NCI-H524 (cell line): Measurements from ENCODE around the gene RBM22.

Experiments
- DNase-seq, 2 experiments: peaks; one replicate each; lab custom pipeline; 2025; lab: John Stamatoyannopoulos, UW

RBM22 gene

DNA sequence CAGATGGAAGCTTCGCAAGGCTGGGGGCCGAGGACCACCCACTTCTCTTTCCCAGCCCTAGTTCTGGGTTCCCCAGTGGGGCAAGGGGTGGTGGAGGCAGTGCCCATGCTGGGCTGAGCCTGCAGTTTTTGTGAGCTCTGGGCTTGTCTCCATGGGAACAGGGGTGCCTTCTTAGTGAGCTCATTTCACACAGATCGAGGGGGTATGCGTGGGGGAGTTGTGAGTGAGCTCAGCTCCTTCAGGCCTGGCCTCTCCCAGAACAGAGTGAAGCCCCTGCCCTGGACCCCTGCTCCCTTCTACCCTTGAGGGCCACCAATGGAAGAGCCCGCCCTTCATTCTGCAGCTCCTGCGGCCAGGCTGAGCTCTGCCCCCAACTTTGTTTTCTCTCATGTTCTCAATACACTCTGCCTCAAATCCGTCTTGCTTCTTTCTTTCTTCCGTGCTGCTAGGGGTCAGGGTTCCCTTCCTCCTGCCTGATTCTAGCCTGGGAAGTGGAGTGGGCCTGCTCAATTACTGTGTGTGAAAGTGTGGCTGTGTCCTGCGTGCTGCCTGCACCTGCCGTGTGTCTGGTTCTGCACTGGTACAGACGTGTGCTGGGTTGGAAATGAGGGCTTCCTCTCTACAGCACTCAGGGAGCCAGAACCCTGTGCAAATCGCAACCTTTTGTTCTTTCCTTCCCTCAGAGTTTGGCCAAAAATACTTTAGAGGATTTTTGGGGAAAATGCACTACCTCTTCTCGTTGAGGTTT lies 48.8 kb downstream of the RBM22 start:
- no peak for DNase-seq

DNA sequence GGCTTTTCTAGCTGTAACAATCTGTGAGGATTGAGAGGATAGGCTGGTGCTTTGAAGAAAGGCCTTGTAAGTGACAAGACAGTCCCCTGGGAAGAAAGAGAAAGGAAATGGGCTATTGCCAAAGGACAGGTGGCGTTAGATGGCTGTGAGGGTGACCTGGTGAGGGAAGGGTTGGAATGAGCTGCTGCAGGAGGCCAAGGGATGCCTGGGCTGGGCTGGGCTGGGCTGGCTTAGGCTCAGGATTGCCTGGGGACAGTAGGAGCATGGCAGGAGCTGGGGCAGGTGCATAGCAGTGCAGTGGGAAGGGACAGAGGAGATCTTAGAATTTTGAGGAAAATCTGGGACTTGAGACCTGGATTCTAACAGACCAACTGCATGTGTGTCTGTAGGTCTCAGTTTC lies 49.5 kb downstream of the RBM22 start:
- DNase-seq = no peak

DNA sequence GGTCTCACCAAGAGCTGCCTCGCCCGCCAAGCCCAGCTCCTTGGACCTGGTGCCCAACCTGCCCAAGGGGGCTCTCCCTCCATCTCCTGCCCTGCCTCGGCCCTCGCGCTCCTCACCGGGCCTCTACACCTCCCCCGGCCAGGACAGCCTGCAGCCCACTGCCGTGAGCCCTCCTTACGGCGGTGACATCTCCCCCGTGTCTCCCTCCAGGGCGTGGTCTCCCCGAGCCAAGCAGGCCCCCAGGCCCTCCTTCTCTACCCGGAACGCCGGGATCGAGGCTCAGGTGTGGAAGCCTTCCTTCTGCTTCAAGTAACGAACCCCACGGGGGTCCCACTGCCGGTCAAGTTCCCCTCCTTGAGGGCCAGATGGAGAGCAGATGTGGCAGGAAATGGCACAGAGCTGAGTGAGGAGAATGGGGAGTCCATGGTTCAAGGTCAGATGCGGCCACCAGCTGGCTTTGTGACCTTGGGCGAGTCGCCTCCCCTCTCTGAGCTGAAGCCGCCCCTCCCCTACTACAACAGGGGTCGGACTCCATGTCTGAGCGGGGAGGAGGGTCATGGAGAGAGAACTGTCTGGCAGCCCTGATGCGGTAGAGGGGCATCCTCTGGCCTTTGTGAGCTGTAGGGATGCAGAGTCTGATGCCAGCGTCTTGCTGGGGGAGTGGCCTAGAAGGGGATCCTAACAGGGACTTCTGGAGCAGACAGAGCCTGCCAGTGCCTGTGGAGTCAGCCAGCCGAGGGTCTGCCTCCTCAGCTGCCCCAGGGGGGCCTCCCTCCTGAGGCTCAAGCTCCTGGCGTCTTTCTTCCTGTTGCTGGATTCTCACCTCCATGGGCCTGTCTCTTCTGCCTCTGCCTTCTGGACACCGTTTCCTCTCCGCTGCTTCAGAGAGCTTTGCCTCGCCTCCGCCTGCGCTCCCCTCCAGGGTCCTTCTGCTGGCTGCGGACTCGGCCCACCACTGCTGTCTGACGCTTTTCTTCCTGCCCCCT lies 50.5 kb downstream of the RBM22 start:
- no peak for DNase-seq

DNA sequence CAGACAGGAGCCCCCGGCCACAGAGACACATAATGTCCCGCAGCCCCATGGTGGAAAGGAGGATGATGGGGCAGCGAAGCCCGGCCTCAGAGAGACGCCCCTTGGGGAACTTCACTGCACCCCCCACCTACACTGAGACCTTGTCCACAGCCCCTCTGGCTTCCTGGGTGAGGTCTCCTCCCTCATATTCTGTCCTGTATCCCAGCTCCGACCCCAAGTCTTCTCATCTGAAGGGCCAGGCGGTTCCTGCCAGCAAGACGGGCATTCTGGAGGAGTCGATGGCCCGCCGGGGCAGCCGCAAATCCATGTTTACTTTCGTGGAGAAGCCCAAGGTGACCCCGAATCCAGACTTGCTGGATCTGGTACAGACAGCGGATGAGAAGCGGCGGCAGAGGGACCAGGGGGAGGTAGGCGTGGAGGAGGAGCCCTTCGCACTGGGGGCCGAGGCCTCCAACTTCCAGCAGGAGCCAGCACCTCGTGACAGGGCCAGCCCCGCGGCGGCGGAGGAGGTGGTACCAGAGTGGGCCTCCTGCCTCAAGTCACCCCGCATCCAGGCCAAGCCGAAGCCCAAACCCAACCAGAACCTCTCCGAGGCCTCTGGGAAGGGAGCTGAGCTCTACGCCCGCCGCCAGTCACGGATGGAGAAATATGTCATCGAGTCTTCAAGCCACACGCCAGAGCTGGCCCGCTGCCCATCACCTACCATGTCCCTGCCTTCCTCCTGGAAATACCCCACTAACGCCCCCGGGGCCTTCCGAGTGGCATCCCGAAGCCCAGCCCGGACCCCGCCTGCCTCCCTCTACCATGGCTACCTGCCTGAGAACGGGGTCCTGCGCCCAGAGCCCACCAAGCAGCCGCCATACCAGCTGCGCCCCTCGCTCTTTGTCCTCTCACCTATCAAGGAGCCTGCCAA lies 51.5 kb downstream of the RBM22 start:
- no peak for DNase-seq

DNA sequence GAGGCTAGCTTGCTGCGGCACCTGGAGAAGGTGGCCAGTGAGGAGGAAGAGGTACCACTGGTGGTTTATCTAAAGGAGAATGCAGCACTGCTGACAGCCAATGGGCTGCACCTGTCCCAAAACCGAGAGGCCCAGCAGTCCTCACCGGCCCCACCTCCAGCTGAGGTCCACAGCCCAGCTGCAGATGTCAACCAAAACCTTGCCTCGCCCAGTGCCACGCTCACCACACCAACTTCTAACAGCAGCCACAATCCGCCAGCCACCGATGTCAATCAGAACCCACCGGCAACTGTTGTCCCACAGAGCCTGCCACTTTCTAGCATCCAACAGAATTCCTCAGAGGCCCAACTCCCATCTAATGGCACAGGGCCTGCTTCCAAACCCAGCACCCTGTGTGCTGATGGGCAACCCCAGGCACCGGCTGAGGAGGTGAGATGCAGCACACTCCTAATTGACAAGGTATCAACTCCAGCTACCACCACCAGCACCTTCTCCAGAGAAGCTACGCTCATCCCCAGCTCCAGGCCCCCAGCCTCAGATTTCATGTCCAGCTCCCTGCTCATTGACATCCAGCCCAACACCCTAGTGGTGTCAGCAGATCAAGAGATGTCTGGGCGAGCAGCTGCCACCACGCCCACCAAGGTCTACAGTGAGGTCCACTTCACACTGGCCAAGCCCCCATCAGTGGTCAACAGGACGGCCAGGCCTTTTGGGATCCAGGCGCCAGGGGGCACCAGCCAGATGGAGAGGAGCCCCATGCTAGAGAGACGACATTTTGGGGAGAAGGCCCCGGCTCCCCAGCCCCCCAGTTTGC lies 52.4 kb downstream of the RBM22 start:
- DNase-seq = no peak

DNA sequence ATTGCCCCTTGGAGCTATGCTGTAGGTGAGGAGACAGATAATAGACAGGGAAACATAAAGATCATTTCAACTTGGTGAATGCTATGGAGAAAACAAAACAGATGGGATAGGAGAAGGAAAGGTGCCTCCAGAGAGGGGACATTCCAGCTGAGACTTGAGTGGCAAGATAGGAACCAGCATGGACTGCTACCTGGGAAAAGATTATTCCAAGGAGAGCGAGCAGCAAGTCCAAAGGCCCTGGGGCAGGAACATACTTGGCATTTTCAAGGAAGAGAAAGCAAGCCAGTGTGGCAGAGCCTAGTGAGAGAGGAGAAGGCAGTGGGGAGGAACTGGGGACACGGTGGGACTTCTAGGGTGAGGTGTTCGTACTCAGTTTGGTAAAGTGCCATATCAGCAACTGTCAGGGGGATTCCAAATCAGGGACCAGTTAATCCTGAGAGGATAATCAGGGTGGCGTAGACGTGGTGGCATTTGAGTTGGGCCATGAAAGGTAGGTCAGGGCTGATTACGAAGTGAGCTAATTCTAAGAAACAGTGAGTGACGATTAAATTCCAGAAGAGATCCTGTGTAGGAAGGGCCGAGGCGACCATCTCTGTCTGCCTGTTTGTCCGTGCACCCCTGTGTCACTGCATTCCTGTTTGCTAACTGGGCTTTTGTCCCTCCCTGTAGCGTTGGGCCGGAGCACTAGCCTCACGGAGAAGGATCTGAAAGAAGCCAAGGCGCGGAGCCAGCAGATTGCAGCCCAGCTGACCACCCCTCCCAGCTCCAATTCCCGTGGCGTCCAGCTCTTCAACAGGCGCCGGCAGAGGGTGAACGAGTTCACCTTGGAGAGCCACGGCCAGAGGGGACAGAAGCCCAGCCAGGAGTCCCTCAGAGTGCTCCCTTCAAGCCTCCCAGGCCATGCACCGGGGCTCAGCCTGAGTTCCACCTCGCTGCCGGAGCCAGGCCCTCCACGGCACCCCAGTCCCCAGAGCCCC lies 53.3 kb downstream of the RBM22 start:
- no peak for DNase-seq

DNA sequence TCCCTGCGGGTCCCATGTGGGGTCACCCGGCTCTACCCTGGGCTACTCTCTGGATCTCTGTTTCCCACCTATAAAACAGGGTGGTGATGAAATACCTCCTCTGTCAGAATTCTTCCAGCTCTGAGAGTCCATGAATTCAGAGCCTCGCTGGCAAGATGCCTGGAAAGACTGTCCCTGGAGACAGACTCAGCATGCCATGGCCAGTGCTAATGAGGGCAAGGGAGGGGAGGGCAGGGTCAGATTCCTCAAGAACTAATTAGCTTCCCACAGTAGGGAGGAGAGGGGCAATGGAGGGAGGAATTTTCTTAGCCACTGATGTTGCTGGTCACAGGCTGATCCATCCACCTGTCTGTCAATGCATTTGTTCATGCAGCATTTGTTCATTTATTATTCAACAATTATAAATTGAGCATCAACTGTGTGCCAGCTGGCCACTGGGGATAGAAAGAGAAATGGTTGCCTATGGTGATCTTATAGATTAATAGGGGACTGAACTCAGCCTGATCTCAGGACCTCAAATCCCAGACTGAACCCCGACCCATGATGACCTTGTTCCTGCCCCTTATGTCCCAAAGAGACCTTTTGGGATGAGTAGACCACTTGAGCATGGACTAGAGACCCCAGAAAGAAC lies 55.7 kb downstream of the RBM22 start:
- peak; percentile 31 to 60 for DNase-seq

DNA sequence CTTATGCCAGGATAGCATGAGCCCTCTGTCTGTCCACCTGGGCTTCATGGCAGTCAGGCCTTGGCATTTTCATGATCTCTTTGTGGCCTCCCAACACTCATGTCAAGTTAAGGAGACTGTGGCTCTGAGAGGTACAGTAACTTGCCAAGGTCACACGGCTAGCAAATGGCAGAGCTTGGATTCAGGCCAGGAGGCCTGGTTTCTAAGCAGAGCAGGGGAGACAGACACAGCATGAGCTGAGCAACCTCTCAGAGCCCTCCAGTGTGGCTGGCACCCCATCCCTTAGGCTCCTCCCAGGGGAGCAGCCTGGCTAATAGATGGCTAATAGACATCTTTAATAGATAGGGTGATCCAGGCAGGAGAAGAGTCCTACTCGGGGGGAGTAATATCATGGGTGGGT lies 56.3 kb downstream of the RBM22 start:
- peak in 1 of 2 experiments; percentile 32 for DNase-seq

DNA sequence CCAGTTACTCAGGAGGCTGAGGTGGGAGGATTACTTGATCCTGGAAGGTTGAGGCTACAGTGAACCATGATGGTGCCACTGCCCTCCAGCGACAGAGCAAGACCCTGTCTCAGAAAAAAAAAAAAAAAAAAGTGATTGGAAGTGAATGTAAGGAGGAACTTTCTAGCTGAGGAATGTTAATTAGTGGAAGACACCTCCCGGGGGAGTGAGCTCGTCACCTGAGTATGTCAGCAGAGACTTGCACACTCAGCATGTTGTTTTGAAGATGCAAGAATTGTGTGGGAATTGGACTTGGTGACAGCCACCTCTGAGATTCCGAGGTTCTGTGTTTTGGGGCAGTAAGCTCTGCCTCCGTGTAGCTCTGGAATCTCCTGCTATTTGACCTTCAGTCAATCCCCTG lies 56.8 kb downstream of the RBM22 start:
- no peak for DNase-seq

DNA sequence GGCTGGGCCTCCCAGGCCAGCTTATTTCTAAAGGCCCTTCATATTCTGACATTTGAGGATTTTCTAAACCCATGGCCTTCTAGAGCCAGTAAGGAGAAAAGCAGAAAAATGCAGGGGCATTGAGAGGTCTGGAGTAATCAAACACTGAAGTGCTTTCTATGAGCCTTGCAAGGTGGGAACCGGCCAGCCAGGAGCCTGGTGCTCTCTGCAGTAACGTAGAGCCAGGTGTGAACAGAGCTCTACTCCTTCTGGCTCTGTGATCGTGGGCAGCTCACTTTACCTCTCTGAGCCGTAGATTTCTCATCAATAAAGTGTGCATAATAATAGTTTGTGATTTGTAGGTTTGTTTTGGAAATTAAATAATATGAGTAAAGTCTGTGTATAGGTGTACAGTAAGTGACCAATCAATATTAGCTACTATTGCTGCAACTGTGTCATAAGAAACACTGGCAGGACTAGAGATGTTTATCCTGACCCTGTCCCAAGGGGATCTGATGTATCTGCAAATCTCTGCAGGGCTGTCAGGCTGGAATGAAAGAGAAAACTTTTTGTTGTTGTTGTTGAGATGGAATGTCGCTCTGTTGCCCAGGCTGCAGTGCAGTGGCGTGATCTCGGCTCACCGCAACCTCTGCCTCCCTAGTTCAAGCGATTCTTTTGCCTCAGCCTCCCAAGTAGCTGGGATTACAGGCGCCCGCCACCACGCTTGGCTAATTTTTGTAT lies 57.7 kb downstream of the RBM22 start:
- DNase-seq = no peak

DNA sequence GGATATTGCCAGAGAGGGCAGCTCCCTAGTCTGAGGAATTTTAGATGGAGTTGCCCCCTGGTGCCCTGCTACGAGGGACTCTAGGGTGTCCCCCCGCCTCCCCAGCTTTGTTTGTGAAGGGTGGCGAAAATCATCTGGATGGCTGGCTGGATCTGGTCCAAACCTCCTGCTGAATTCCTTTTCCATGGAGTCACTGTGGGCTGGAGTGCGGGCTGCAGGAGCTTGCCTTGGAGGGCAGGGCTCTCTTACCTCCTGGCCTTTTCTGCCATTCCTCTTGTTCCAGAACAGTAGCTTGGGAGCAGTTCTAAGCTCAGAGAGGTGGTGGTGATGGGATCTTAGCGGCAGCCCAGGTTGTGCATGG lies 58.3 kb downstream of the RBM22 start:
- no peak for DNase-seq

DNA sequence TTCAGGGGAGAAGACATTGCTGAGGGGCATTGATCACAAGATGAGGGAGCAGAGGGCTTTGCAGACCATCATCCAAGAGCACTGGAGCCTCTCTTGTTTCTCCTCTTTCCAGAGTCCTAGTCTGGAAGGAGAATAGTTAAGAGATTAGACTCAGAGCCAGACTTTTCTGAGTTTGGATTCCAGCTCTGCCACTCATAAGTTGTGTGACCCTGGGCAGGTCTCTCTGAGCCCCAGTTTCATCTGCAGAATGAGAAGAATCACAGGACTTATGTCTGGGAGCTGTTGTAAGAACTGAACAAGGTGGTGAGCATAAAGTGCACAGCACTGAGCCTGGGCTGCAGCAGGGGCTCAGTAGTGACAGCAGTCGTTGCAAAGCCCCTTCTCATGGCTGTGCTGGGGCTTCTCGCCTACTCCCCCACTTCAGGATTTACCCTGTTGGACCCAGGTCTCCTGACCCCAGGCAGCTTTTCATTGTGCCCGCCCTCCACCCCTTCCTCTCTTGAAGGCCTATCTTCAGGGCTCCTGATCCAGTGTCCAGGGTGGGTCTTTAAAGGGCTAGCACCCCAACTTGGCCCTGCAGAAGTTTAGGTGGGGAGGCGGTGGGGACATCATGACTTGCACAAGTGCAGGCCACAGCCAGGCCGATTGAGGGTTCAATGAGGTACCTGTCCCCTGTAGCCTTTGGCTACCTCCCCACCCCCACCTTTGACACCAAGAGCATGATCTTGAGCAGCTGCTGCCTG lies 58.9 kb downstream of the RBM22 start:
- DNase-seq = no peak

DNA sequence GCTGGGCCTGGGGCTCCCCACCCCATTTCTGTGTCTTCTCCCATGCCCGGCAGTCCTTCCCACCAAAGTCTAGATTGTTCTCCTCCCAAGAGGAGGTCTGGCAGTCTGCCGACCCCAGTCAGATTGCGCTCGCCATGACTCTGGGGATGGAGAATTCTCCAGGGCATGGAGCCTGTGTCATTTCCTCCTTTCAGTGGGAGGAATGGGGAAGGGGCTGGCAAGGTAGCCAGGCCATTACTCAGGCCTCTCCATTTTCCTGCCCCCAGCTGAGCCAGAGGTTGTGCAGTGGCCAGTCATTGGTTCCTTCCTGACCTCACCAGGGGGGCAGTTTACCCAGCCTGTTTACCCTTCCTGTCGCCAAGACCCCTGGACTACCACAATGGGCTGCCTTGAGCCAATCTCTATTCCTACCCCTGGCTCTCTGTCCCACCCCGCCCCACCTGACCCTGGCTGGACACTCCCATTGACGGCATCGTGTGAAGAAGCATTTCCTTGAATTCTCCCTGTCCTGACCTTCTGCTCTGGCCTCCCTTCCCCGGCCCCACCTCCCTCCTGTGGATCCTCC lies 59.8 kb downstream of the RBM22 start:
- no peak for DNase-seq
